Aorta (tissue), 5 donors: ENCODE results near the gene TPRG1. TPM values are rescaled to one million over a fixed set of nuclear protein-coding genes. Genes with fewer than 3 reads are reported as not detected.

ENCODE experiments used
- ATAC-seq: fragments of 200-7000 bp; cut with Tn5 transposase; one replicate; pipeline ENCODE4 v1.9.1; 2022; ENCODE audit warnings: moderate library complexity; ENCODE audit not compliant: low FRiP score
- DNase-seq, 2 donors: peaks; one replicate each; pipeline ENCODE4 v3.0.0-alpha.2; 2020
- H3K27ac ChIP-seq, 2 donors: one replicate each; pipeline ENCODE4 v1.5.1; 2013; ENCODE audit warnings: low read length in 2 of 2, mild to moderate bottlenecking in 2 of 2, moderate library complexity in 2 of 2, control low read depth in 1 of 2, inconsistent platforms in 1 of 2, low read depth in 1 of 2
- H3K27me3 ChIP-seq, 2 donors: one replicate each; pipeline ENCODE4 v1.6.1; 2013; ENCODE audit warnings: control low read depth in 1 of 2, low read length in 1 of 2, mild to moderate bottlenecking in 1 of 2, moderate library complexity in 1 of 2; ENCODE audit not compliant: insufficient read depth in 2 of 2, control insufficient read depth in 1 of 2
- H3K36me3 ChIP-seq, 2 donors: one replicate each; pipeline ENCODE4 v1.6.1; 2013; ENCODE audit warnings: control low read depth in 1 of 2, low read length in 1 of 2, mild to moderate bottlenecking in 1 of 2; ENCODE audit not compliant: insufficient read depth in 2 of 2, control insufficient read depth in 1 of 2
- H3K4me1 ChIP-seq, 2 donors: one replicate each; pipeline ENCODE4 v1.6.1; 2013; ENCODE audit warnings: low read length in 2 of 2, control low read depth in 1 of 2, mild to moderate bottlenecking in 1 of 2, moderate library complexity in 1 of 2; ENCODE audit not compliant: insufficient read depth in 2 of 2, control insufficient read depth in 1 of 2
- H3K4me3 ChIP-seq, 2 donors: one replicate each; pipeline ENCODE4 v1.5.1; 2013; ENCODE audit warnings: low read length in 2 of 2, control low read depth in 1 of 2, mild to moderate bottlenecking in 1 of 2
- H3K9me3 ChIP-seq: one replicate; pipeline ENCODE4 v1.6.1; 2013; ENCODE audit warnings: mild to moderate bottlenecking, low read length; ENCODE audit not compliant: control insufficient read depth
- WGBS, 2 donors: extraction: QIAGEN DNeasy Blood & Tissue Kit; methylation state at CpG; one replicate each; pipeline ENCODE4 v1.1.7; 2013; 5-methylcytosine and 5-hydroxymethylcytosine counted together
- intact Hi-C, 2 donors: fragments of 100-400 bp; cut with DNase I; formaldehyde crosslinking; loops; one replicate each; pipeline versions ENCODE4 v1.14.2 to v1.15.0; 2022
- long read RNA-seq, 2 donors: library from polyadenylated mRNA; unstranded; transcript quantifications; one replicate each; pipeline ENCODE4 v2.0.0, GENCODE V29; 2020 to 2021
- polyA plus RNA-seq, 2 donors: library from polyadenylated mRNA; stranded (reverse); fragments of 200-250 nt; gene quantifications; one replicate each; pipeline ENCODE4 v1.2.3, GENCODE V29; 2013
- total RNA-seq, 2 donors: library from RNA; stranded (reverse); fragmentation: NEBNext Ultra II Directional; extraction: Animal tissue kit (Norgen Biotek cat#: 25700); gene quantifications; one replicate each; pipeline ENCODE4 v1.2.1, GENCODE V29; 2021
- donor health status: healthy with polysubstance abuse.
- donor health status: Bipolar disorder and iron deficiency.
- donor health status: DM: no; HTN: no; CAD: no.
- donor health status: DM: no; HTN: no; CAD: no.
- donor health status: DM: yes; HTN: yes; CAD: no.

TPRG1 gene, protein sequence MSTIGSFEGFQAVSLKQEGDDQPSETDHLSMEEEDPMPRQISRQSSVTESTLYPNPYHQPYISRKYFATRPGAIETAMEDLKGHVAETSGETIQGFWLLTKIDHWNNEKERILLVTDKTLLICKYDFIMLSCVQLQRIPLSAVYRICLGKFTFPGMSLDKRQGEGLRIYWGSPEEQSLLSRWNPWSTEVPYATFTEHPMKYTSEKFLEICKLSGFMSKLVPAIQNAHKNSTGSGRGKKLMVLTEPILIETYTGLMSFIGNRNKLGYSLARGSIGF
- 10 to 100 TPM; 14.9 to 19.8 TPM for total RNA-seq
- polyA plus RNA-seq, result 1 to 10 TPM; 4.5 to 7.2 TPM
- long read RNA-seq, donor 1, partial matches to known transcripts, result 0 of 19 reads
- long read RNA-seq, donor 1, other reads (novel, unspliced or antisense), result 19 of 19 reads
- long read RNA-seq, donor 2, partial matches to known transcripts, result 0 of 5 reads
- long read RNA-seq, donor 2, other reads (novel, unspliced or antisense), result 5 of 5 reads

DNA sequence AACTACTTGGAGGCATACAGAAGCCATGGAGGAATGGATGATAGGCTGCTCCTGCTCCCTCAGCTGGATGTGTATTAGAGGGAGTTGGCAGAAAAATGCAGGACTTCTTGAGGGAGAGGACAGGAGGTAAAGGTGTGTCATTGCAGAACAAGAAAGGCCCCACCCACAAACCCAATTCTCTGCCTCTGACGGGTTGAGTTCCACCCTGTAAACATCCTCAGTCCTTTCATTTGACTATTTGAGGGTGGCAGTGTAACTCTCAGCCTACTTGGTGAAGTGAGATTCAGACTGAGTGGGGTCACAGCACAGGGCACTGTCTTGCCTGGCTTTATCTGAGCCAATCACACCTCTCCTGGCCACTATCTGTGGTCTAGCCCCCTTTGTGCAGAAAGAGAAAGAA is at the start of gene TPRG1:
Gene TPRG1, plus strand, starts transcription at position 265 of the 400 bp plus-strand sequence. CDS start 35,414 bp downstream, outside the sequence.
- no peak within 1 kb of the TSS for H3K27ac ChIP-seq
- no peak within 1 kb of the TSS for H3K4me3 ChIP-seq
- ATAC-seq (peak; percentile 19), DNase-seq (no peak)
- H3K9me3 ChIP-seq, result no peaks in the 10 kb centered on the region
- H3K36me3 ChIP-seq, result no peaks in the 10 kb centered on the region
- intact Hi-C loops, result no loop called here
- H3K4me1 ChIP-seq, result no peaks in the 10 kb centered on the region
- 100% methylated on average over 1 of the region's 1 CpG for WGBS, 2 donors
- H3K27me3 ChIP-seq, result no peaks in the 10 kb centered on the region

DNA sequence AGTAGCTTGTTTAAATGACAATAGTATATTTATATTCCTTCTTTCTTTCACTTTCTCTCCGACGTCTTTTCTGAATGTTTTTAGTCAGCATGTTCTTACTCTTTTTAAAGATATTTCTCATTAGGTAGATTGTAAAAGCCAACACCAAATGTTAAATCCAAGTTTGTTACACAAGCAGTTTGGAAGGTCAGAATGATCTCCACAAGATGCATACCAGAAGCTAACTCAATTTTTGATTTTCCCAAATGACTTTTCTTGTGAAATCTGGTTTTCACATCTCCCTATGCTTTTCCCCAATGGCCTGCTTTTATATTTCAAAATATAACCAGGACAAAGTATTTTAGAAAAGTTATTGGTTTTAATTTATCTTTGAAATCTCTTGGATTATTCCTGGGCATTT is 49.7 kb upstream of the TPRG1 start:
- H3K27ac ChIP-seq, result no peak overlapping the region
- no peak overlapping the region for H3K4me3 ChIP-seq
- DNase-seq, result no peak
- ATAC-seq, result peak; percentile 24
- intact Hi-C loops, result no loop called here
- 25 to 27% methylated on average over 2 of the region's 2 CpGs for WGBS, 2 donors
- H3K36me3 ChIP-seq, result no peaks in the 10 kb centered on the region
- peaks cover 0 to 1% of the 10 kb centered on the region in 2 donors for H3K4me1 ChIP-seq
- no peaks in the 10 kb centered on the region for H3K9me3 ChIP-seq
- no peaks in the 10 kb centered on the region for H3K27me3 ChIP-seq

GRCh38 chr3:189122526-189123205 is 49.1 kb upstream of the TPRG1 start:
- H3K36me3 ChIP-seq, result no peaks in the 10 kb centered on the region
- no peak overlapping the region for H3K27ac ChIP-seq
- ATAC-seq, result peak; percentile 41
- peaks cover 0 to 1% of the 10 kb centered on the region in 2 donors for H3K4me1 ChIP-seq
- no peaks in the 10 kb centered on the region for H3K9me3 ChIP-seq
- H3K27me3 ChIP-seq, result no peaks in the 10 kb centered on the region
- intact Hi-C loops, result no loop called here
- no peak overlapping the region for H3K4me3 ChIP-seq
- 37 to 44% methylated on average over 5 of the region's 5 CpGs for WGBS, 2 donors
- DNase-seq, result no peak

- H3K4me3 ChIP-seq, result peak overlapping the region in 1 of 2 donors; percentile 48
- ATAC-seq (no peak), DNase-seq (no peak)
- H3K27me3 ChIP-seq, result no peaks in the 10 kb centered on the region
- H3K36me3 ChIP-seq, result no peaks in the 10 kb centered on the region
- peak overlapping the region in 1 of 2 donors; percentile 59 for H3K27ac ChIP-seq
- peaks cover 0 to 1% of the 10 kb centered on the region in 2 donors for H3K4me1 ChIP-seq
- 30 to 31% methylated on average over 11 of the region's 11 CpGs for WGBS, 2 donors
- intact Hi-C loops, result no loop called here
- H3K9me3 ChIP-seq, result no peaks in the 10 kb centered on the region
Observed at GRCh38 chr3:189123595-189124387, 48.0 kb upstream of the TPRG1 start.

DNA sequence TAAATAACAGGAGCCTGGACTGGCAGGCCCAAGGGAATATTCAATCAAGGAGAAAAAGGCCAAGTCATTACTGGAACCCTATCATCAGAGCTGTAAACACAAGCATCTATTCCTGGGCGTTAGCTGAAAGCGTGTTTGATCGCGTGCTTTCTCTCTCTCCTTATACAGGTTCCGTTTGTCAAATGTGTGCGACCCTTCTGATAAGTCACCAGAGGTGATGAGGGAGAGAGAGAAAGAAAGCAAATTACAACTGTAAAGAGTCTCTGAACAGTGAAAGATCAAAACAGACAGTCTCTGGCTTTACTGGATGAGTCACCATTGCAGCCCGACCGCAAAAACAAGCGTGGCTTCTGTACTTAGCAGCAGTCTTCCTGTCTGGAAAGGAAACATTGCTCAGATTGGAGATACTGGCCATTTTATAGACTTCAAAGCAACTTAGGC is 39.5 kb upstream of the TPRG1 start:
- H3K9me3 ChIP-seq, result no peaks in the 10 kb centered on the region
- 79 to 80% methylated on average over 9 of the region's 9 CpGs for WGBS, 2 donors
- intact Hi-C loops, result no loop called here
- no peaks in the 10 kb centered on the region for H3K4me1 ChIP-seq
- no peaks in the 10 kb centered on the region for H3K27me3 ChIP-seq
- H3K36me3 ChIP-seq, result no peaks in the 10 kb centered on the region
- no peak overlapping the region for H3K27ac ChIP-seq
- H3K4me3 ChIP-seq, result no peak overlapping the region
- ATAC-seq (peak; percentile 74), DNase-seq (peak in 1 of 2 donors; percentile 75)

- no peak overlapping the region for H3K27ac ChIP-seq
- ATAC-seq, result no peak
- intact Hi-C loops, result no loop called here
Observed at GRCh38 chr3:189132839-189133238, 38.9 kb upstream of the TPRG1 start.

GRCh38 chr3:189133768-189134167 is 38.0 kb upstream of the TPRG1 start:
- Histone ChIP-seq H3K9me3 (peaks cover 2% of the 10 kb centered on the region), H3K4me3 (no peak overlapping the region), H3K4me1 (no peaks in the 10 kb centered on the region), H3K36me3 (no peaks in the 10 kb centered on the region), H3K27me3 (no peaks in the 10 kb centered on the region), H3K27ac (no peak overlapping the region)
- intact Hi-C loops, result no loop called here
- ATAC-seq, result no peak
- DNase-seq, result no peak

More at GRCh38 chr3:189132839-189133238, 38.9 kb upstream of the TPRG1 start:
- DNase-seq, result no peak
- H3K4me1 ChIP-seq, result no peaks in the 10 kb centered on the region
- H3K36me3 ChIP-seq, result no peaks in the 10 kb centered on the region
- H3K9me3 ChIP-seq, result no peaks in the 10 kb centered on the region
- H3K27me3 ChIP-seq, result no peaks in the 10 kb centered on the region
- H3K4me3 ChIP-seq, result no peak overlapping the region
- WGBS, 2 donors, result 95 to 96% methylated on average over 2 of the region's 2 CpGs

- Histone ChIP-seq H3K27me3 (no peaks in the 10 kb centered on the region), H3K27ac (no peak overlapping the region), H3K9me3 (peaks cover 2% of the 10 kb centered on the region), H3K4me1 (no peaks in the 10 kb centered on the region), H3K4me3 (no peak overlapping the region), H3K36me3 (no peaks in the 10 kb centered on the region)
- ATAC-seq (no peak), DNase-seq (no peak)
- intact Hi-C loops, result no loop called here
- WGBS, 2 donors, result 96 to 97% methylated on average over 4 of the region's 4 CpGs
Observed at GRCh38 chr3:189137416-189137815, 34.4 kb upstream of the TPRG1 start.
